HFF-Myc (cell line): Measurements from ENCODE around the gene PPIC.
A peak's percentile ranks its signal among the peaks of the same experiment; 100 is the strongest.

Source experiments
- DNase-seq: peaks from one replicate; pipeline ENCODE4 v3.0.0-alpha.2; 2011; ENCODE audit warnings: low read depth; ENCODE audit errors: extremely low read depth
- H3K4me3 ChIP-seq: replicated peaks from 2 replicates; pipeline ENCODE4 v1.5.1; 2011; ENCODE audit warnings: low read depth, mild to moderate bottlenecking, control low read depth, low read length
- TF ChIP-seq, protein P1 (sequence below): IDR thresholded peaks from 2 replicates; pipeline ENCODE4 v1.5.1; 2012; ENCODE audit warnings: mild to moderate bottlenecking, low read depth, low read length, control low read depth; ENCODE audit errors: missing control alignments

PPIC gene

DNA sequence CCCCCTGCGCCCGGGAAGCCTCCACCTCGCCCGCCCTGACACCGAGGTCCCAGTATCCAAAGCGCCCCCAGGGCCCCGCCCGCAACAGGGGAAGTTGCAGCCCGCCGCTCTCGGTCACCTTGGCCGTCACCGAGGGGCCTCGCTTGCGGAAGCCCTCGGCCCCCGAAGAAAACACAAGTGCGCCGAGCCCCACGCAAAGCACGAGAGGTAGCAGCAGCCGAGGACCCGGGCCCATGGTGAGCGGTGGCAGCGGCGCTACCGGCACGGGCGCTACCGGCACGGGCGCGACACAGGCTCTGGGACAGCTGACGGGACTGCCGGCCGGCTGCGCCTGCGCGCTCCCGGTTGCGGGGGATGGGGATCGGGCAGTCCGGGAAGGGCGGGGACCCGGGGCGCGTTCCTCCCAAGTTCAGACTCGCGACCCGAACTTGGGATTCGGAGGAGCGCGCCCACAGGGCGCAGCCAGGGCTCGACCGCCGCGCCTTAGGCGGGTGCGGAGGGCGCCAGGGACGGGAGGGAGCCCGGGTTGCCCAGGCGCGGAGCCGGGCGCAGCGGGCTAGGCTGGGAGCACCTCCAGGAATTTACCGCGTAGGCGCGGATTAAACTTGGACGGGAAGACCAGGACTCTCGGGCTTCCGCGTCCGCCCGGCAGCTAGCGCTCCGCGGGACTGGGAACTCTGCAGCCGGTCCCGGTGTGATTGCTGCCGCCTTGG, at the start of gene PPIC:
PPIC (minus strand) TSS at position 335 of the 713 bp plus-strand sequence; CDS start at position 235, 100 bp downstream.
- DNase-seq: no peak
- peak within 1 kb of the TSS; percentile 70 for H3K4me3 ChIP-seq
- TF ChIP-seq, protein P1, sequence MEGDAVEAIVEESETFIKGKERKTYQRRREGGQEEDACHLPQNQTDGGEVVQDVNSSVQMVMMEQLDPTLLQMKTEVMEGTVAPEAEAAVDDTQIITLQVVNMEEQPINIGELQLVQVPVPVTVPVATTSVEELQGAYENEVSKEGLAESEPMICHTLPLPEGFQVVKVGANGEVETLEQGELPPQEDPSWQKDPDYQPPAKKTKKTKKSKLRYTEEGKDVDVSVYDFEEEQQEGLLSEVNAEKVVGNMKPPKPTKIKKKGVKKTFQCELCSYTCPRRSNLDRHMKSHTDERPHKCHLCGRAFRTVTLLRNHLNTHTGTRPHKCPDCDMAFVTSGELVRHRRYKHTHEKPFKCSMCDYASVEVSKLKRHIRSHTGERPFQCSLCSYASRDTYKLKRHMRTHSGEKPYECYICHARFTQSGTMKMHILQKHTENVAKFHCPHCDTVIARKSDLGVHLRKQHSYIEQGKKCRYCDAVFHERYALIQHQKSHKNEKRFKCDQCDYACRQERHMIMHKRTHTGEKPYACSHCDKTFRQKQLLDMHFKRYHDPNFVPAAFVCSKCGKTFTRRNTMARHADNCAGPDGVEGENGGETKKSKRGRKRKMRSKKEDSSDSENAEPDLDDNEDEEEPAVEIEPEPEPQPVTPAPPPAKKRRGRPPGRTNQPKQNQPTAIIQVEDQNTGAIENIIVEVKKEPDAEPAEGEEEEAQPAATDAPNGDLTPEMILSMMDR: no peak

DNA sequence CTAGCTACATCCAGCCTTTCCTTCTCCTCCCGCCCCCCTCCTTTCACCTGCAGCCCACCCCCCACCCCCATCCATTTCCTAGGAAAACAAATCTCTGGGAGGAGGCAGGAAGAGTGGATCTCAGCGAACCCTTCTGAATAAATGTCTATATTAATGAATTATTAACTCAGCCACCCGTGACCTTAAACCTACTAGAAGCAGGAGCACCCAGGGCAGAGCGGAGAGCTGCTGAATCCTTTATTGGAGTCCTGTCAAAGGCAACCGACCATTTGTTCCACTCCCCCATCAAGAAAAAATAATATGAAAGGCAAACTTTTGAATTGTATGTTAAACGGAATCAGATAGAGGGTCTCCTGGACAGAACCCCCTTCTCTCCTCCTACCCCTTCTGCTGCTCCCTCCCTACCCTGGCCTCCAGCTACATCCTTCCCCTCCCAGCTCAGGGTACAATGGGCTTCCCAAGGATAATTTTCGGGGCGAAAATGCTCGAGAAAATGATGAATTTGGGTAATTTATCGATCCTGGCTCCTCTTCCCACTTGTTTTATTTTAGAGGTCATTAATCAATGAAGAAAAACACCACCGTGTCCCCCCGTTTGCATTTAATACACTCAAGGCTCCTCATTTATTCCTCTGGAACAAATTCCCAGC, 49.2 kb upstream of the PPIC start:
- no peak overlapping the region for H3K4me3 ChIP-seq
- no peak for DNase-seq
- TF ChIP-seq, protein P1: no peak

DNA sequence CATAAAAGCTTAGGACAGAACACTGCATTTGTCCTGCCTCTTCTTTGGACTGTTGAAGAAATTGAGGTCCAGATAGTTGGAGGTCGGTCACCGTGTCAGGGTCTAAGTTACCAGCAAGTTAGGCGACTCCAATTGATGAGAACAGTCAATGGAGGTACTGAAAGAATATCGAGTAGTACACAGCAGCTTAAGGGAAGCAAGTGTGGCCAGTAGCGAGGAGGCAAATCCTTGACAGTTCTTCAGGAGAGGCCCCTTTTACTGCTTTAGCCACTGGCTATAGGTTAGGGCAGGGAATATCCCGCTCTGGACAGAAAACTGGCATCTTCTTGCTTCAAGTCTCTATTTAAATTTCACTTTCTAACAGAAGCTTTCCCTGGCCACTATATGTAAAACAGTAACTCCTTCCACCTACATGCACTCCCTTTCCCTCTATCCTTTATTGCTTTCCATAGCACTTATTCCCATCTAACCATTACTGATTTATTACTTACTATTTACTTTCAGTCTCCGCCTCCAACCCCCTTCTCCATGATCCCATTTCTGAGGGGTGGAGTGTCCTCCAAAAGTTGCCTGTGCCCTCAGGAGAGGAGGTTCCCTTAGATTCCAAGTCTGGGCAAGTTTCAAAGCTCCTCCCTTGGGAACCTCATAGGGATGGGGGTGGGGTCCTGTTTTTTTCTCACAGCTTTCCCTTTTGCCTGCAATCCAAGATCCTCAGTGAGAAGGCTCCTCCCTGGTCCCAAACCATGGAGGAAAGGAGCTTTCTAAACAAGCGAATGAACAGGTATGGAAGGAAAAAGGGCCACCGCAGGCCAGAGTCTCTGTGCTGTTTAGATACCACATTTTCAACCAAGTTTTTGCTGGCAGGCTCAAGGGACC, 48.4 kb upstream of the PPIC start:
- H3K4me3 ChIP-seq: no peak overlapping the region
- DNase-seq: no peak
- TF ChIP-seq, protein P1: no peak

DNA sequence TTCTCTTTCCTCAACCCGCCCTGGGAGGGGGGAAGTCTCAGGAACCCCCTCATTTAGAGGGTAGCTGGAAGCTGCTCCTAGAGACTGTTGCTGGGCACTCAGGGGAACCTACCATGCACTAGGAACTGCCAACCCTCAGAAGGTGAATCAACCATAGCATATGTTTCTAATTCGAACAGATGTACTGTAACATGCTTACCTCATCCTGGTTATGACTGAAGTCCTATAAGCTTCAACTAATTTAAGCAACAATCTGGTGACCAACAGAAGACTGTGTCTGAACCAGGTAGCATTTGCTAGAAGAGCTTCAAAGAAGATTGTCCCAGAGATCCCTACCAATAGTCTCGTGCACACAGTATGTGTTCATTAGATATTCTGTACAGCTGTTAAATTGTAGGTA, 46.8 kb upstream of the PPIC start:
- TF ChIP-seq, protein P1: no peak
- DNase-seq: no peak
- H3K4me3 ChIP-seq: no peak overlapping the region

DNA sequence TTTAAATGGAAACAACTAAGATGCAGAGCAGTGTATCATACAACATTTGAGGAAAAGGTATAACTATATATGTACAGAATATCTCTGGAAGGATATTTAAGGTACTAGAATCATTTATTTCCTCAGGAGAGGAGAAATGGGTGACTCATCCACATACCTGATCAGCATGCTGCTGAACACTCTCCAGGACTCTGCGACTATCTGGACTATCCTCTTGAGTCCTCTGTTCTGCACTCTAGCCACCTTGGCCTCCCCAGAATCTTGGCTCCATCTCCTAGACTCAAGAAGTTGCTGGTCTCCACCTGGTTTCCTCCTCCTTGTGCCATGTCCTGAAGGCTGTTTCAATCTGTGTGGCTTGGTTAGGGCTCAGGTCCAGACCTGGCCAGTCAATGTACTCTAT, 43.7 kb upstream of the PPIC start:
- TF ChIP-seq, protein P1: no peak
- no peak overlapping the region for H3K4me3 ChIP-seq
- no peak for DNase-seq

DNA sequence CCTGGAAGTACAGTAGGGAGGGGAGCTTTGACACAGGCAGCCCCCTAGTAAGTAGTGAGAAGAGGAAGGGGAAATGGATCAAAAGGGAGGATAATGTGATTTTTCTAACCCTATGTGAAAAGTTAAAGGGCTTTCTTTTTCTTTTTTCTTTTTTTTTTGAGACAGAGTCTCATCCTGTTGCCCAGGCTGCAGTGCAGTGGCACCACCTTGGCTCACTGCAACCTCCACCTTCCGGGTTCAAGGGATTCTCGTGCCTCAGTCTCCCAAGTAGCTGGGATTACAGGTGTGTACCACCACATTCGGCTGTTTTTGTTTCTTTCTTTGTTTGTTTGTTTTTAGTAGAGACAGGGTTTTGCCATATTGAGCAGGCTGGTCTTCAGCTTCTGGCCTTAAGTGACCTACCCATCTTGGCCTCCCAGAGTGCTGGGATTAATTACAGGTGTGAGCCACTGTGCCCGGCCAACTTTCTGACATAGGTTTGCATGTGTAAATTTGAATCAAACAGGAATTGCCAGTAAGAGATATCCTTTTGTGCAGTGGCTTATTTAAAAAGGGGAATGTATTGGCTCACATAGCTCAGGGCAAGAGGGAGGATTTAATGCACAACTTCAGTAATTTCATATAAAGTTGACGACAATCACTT, 39.1 kb upstream of the PPIC start:
- TF ChIP-seq, protein P1: no peak
- H3K4me3 ChIP-seq: no peak overlapping the region
- no peak for DNase-seq
